AG04450 (cell line): ENCODE data around the gene LAMP5. TPM values are rescaled to one million over a fixed set of nuclear protein-coding genes. Genes with fewer than 3 reads are reported as not detected.

ENCODE experiments used
- CTCF ChIA-PET: fragments of 300-600, 350-600 bp; formaldehyde crosslinking; extraction: SDS; loops from one replicate; lab custom pipeline; 2022; ENCODE audit warnings: antibody characterized with exemption, inconsistent platforms; lab: Charles Lee
- POLR2A ChIA-PET: fragments of 350-600 bp; formaldehyde crosslinking; extraction: SDS; loops from one replicate; lab custom pipeline; 2021; ENCODE audit warnings: antibody characterized with exemption, inconsistent platforms; lab: Yijun Ruan, JAX
- DNase-seq: peaks from one replicate; pipeline ENCODE4 v3.0.0-alpha.2; 2011; ENCODE audit warnings: low read depth, low spot score
- H3K27ac ChIP-seq: one replicate; pipeline ENCODE4 v1.5.1; 2012; ENCODE audit warnings: low read depth, low read length, control low read depth
- H3K27me3 ChIP-seq: one replicate; pipeline ENCODE4 v1.6.0; 2012; ENCODE audit warnings: low read length; ENCODE audit not compliant: control insufficient read depth, insufficient read depth
- H3K4me3 ChIP-seq: 2 replicates; pipeline ENCODE4 v1.5.1; 2011; ENCODE audit warnings: mild to moderate bottlenecking, low read depth, low read length, control low read depth
- H3K9me3 ChIP-seq: 2 replicates; pipeline ENCODE4 v1.5.1; 2012; ENCODE audit warnings: low read length; ENCODE audit not compliant: control insufficient read depth, insufficient read depth
- polyA plus RNA-seq: library from polyadenylated mRNA; depleted of rRNA; stranded (reverse); fragments of >200 nt; gene quantifications from 2 replicates; pipeline ENCODE4 v1.2.3, GENCODE V29; 2011
- TF ChIP-seq, protein P1 (sequence below): IDR thresholded peaks from 2 replicates; pipeline ENCODE4 v1.5.1; 2011; ENCODE audit warnings: low read depth, low read length, control low read depth, inconsistent platforms

The LAMP5 gene
- polyA plus RNA-seq, 1 experiment: 0.20 TPM

DNA sequence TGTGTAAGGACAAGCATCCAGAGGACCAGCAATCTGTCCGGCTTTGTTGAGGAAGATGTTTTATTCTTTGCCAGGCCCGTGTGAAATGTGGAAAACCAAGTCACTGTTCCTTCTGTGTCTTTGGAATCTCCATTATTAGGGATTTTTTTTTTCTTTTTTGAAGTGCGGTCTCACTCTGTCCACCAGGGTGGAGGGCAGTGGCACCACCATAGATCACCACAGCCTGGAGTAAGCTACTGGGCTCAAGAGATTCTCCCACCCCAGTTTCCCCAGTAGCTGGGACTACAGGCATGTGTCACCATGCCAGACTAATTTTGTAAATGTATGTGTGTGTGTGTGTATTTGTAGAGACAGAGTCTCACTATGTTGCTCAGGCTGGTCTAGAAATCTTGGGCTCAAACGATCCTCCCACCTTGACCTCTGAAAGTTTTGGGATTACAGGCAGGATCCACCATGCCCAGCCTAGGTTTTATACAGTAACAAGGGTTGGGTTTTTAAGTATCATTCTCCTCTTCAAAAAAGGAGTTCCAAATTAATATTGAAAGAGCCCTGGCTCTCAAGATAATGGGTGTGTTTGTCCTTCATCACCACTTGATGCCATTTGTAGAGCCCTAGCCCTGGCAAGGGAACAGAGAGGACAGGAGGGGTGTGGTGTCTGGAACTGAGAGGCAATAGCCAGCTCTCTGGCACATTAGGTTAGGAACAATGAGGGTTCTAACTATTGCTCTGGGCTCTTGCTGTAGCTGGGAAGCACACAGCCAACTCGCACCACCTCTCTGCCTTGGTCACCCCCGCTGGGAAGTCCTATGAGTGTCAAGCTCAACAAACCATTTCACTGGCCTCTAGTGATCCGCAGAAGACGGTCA lies 3.1 kb downstream of the LAMP5 start:
- H3K27me3 ChIP-seq: peaks cover 57% of the 10 kb centered on the region

DNA sequence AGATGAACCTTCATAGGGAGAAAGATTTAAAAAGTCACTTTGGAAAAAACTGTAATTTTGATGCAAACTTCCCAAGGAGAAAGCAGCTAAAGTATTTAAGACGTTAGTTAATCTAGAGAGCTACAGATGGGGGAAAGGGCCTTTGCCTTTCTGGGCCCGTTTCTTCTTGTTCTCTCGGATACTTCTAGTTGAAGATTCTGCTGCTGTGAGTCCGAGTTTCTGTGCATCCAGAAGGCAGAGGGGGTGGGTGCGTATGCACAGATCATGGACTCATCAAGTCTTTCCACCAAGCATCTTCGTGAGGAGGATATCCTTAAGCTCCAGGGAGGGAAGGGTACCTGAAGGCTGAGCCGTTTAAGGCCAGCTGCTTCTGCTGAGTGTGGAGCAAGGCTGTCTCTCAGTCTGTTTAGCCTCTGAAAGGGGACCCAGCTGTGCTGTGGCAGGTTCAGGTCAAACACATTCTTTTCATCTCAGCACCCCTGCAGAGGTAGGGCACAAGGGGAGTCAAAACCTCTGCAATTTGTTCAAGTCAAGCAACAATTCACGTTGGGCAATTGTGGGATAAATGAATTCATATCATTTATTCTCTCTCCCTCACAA lies 4.3 kb downstream of the LAMP5 start:
- ChIA-PET CTCF (interaction anchor here (1.0 kb wide), 1 partner anchor 126 kb away, joined by 3 read pairs; no protein-coding TSS in a partner anchor), POLR2A (no interaction called here)
- Histone ChIP-seq H3K27me3 (peaks cover 56% of the 10 kb centered on the region), H3K27ac (no peak overlapping the region), H3K9me3 (no peaks in the 10 kb centered on the region; the same call in 1 of the 2 replicates), H3K4me3 (no peak overlapping the region)
- DNase-seq: no peak
- TF ChIP-seq, protein P1, sequence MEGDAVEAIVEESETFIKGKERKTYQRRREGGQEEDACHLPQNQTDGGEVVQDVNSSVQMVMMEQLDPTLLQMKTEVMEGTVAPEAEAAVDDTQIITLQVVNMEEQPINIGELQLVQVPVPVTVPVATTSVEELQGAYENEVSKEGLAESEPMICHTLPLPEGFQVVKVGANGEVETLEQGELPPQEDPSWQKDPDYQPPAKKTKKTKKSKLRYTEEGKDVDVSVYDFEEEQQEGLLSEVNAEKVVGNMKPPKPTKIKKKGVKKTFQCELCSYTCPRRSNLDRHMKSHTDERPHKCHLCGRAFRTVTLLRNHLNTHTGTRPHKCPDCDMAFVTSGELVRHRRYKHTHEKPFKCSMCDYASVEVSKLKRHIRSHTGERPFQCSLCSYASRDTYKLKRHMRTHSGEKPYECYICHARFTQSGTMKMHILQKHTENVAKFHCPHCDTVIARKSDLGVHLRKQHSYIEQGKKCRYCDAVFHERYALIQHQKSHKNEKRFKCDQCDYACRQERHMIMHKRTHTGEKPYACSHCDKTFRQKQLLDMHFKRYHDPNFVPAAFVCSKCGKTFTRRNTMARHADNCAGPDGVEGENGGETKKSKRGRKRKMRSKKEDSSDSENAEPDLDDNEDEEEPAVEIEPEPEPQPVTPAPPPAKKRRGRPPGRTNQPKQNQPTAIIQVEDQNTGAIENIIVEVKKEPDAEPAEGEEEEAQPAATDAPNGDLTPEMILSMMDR: no peak

More for the DNA sequence above, 3.1 kb downstream of the LAMP5 start:
- H3K27ac ChIP-seq: no peak overlapping the region
- ChIA-PET CTCF (no interaction called here), POLR2A (no interaction called here)
- DNase-seq: no peak
- no peaks in the 10 kb centered on the region; the same call in 1 of the 2 replicates for H3K9me3 ChIP-seq
- no peak overlapping the region for H3K4me3 ChIP-seq
- TF ChIP-seq, protein P1: no peak

DNA sequence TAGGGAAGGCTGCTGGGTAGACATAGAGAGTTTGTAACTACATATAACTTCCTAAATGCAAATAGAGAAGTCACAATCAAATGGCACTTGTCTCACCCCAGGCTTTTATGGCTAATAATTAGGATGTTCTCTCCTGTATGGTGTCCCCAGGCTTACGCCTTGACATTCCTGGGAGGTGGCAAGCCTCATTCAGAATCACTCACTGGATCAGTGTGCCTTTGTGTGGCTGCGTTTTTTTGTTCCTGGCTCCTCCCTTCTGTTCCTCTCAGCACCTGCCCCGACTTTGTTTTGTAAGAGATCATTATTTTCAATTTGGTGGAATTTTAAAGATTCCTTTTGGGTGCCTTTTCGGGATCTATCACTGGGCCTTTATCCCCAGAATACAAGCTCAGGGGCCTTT lies 5.7 kb downstream of the LAMP5 start:
- POLR2A ChIA-PET: no interaction called here
- H3K27me3 ChIP-seq: peaks cover 42% of the 10 kb centered on the region
- H3K4me3 ChIP-seq: no peak overlapping the region
- no peaks in the 10 kb centered on the region; the same call in 1 of the 2 replicates for H3K9me3 ChIP-seq
- TF ChIP-seq, protein P1: no peak
- no peak for DNase-seq
- CTCF ChIA-PET: no interaction called here
- H3K27ac ChIP-seq: no peak overlapping the region

DNA sequence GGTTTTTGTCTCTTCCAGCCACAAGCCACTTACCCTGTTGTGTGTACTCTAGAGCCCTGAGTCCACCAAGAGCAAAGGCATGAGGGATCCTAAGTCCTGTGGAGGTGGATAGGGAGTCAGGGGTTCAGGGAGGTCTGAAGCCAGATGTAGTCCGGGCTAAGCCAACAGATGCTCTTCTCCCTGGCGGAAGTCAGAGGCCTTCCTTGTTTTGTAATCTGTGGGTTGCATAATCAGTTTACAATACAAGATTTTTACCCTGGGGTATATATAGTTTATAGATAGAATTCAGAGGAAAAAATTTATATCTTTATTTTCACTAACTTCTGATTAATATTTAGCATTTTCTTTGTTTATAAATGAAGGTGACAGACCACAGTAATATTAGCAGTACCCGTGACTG lies 9.2 kb downstream of the LAMP5 start:
- ChIA-PET CTCF (no interaction called here), POLR2A (no interaction called here)
- Histone ChIP-seq H3K4me3 (no peak overlapping the region), H3K27ac (no peak overlapping the region), H3K9me3 (no peaks in the 10 kb centered on the region), H3K27me3 (peaks cover 9% of the 10 kb centered on the region)
- no peak for DNase-seq
- TF ChIP-seq, protein P1: no peak

DNA sequence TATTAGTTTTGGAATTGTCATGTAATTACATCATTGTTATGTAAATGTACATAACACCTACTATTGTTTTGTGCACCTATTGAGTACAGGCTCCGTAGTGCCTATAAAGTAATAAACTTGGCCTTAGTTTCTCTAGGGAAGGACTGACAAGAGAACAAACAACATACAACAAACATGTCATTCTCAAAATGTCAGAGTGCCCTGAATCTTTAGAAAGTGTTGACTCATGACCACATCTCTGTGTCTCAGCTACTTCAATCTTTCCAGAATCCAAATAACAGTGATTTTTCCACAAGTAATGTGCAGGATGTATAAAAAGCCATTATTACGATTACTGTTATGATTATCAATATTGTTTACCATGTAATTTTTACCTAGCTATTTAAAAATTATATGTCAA lies 17.2 kb downstream of the LAMP5 start:
- Histone ChIP-seq H3K27ac (no peak overlapping the region), H3K9me3 (no peaks in the 10 kb centered on the region), H3K4me3 (no peak overlapping the region), H3K27me3 (peaks cover 6% of the 10 kb centered on the region)
- ChIA-PET POLR2A (no interaction called here), CTCF (interaction anchor here (0.6 kb wide), 1 partner anchor 17 kb away, joined by 3 read pairs; the partner anchor contains the start of gene LAMP5)
- TF ChIP-seq, protein P1: no peak
- no peak for DNase-seq
